Heart left ventricle (tissue), 16 donors: ENCODE measurements around the gene FZD10. TPM values are rescaled to one million over a fixed set of nuclear protein-coding genes. Genes with fewer than 3 reads are reported as not detected.

Source experiments
- ATAC-seq, 4 donors: fragments of 200-7000 bp; cut with Tn5 transposase; one replicate each; pipeline ENCODE4 v1.9.1; 2020 to 2022; ENCODE audit warnings: moderate library complexity in 4 of 4, mild to moderate bottlenecking in 3 of 4, moderate number of reproducible peaks in 1 of 4
- DNase-seq, 5 donors: peaks; one replicate each; pipeline ENCODE4 v3.0.0-alpha.2; 2020
- H3K27ac ChIP-seq, 12 donors: fragments of 200-600 bp; sonication (generic) in 4 of 12; one replicate each; pipeline versions ENCODE4 v1.5.0 to v1.8.0; 2016 to 2022; ENCODE audit warnings: mild to moderate bottlenecking in 2 of 12
- H3K27me3 ChIP-seq, 9 donors: fragments of 200-600 bp; sonication (generic) in 2 of 9; one replicate each; pipeline versions ENCODE4 v1.5.1 to v1.8.0; 2016 to 2022; ENCODE audit warnings: mild to moderate bottlenecking in 3 of 9
- H3K36me3 ChIP-seq, 9 donors: fragments of 200-600 bp; sonication (generic) in 2 of 9; one replicate each; pipeline versions ENCODE4 v1.5.0 to v1.8.0; 2018 to 2022; ENCODE audit warnings: mild to moderate bottlenecking in 2 of 9
- H3K4me1 ChIP-seq, 12 donors: fragments of 200-600 bp; sonication (generic) in 4 of 12; one replicate each; pipeline versions ENCODE4 v1.5.0 to v1.8.0; 2016 to 2022; ENCODE audit warnings: mild to moderate bottlenecking in 3 of 12
- H3K4me3 ChIP-seq, 12 donors: fragments of 200-600 bp; sonication (generic) in 4 of 12; one replicate each; pipeline versions ENCODE4 v1.5.0 to v1.8.0; 2017 to 2022; ENCODE audit warnings: mild to moderate bottlenecking in 9 of 12, moderate library complexity in 4 of 12
- H3K9me3 ChIP-seq, 12 donors: fragments of 200-600 bp; sonication (generic) in 4 of 12; one replicate each; pipeline versions ENCODE4 v1.5.0 to v1.8.0; 2016 to 2022; ENCODE audit warnings: mild to moderate bottlenecking in 1 of 12
- CTCF ChIP-seq, 12 donors: fragments of 200-600 bp; sonication (generic) in 4 of 12; IDR thresholded peaks; one replicate each; pipeline versions ENCODE4 v1.5.0 to v1.8.0; 2018 to 2022; ENCODE audit warnings: antibody characterized with exemption in 12 of 12, mild to moderate bottlenecking in 5 of 12
- POLR2A ChIP-seq, 2 donors: fragments of 450-650 bp; IDR thresholded peaks; one replicate each; pipeline ENCODE4 v1.6.1; 2017; ENCODE audit warnings: antibody characterized with exemption in 2 of 2, mild to moderate bottlenecking in 2 of 2, moderate library complexity in 2 of 2
- whole genome bisulfite sequencing, 4 donors: extraction: QIAGEN DNeasy Blood & Tissue Kit in 2 of 4; methylation state at CpG; one replicate each; pipeline versions ENCODE4 v1.1.5 to v1.1.7; 2013 to 2018; 5-methylcytosine and 5-hydroxymethylcytosine counted together
- intact Hi-C, 10 donors: fragments of 100-400 bp; cut with DNase I; formaldehyde crosslinking; loops; one replicate each; pipeline versions ENCODE4 v1.11.1 to v1.14.2; 2022
- polyA plus RNA-seq, 2 donors: library from polyadenylated mRNA; stranded (reverse); fragments of 200-250 nt; gene quantifications; one replicate each; pipeline ENCODE4 v1.2.3, GENCODE V29; 2013
- total RNA-seq, 9 donors: library from RNA; depleted of rRNA in 2 of 9; stranded (reverse); fragments of >200 nt in 2 of 9; fragmentation: NEBNext Ultra II Directional in 3 of 9; extraction: Animal tissue kit (Norgen Biotek cat#: 25700) in 3 of 9; gene quantifications; one replicate each; pipeline versions ENCODE4 v1.1.0 to v1.2.4, GENCODE V29; 2016 to 2023
- donor health status: ischemic (EF 13 %, LVEDD 7.1; RV severe dilation, severe dysfunction).
- donor health status: healthy with polysubstance abuse.
- donor health status: DM: no; HTN: yes; CAD: no.
- donor health status: DM: no; HTN: no; CAD: no.
- donor health status: ischemic (EF 25% LVEDD 6.9; RV normal size, moderate dysfunction).
- donor health status: ischemic (EF 25% LVEDD 5.7; RV mildly dilated, moderate dysfunction).
- donor health status: healthy.
- donor health status: DM: yes; HTN: yes; CAD: no.
- donor health status: ischemic (EF 35%, LVEDD 5.7; RV mildly dilated, moderate dysfunction).
- donor health status: nonischemic (EF 11% LVEDD 7.7; RV severe dilation, severe dysfunction).
- donor health status: DM: yes; HTN: yes; CAD: no.
- donor health status: PGD.
- donor health status: ischemic (EF 29% LVEDD 5.4; RV normal size, mild dysfunction).
- donor health status: nonischemic (EF 23%, LVEDD 6.1; RV moderate dilation, normal function).

FZD10 gene
- total and polyA plus RNA-seq, 11 donors = 0.06 to 0.23 (median 0.10) TPM; not detected in 3

GRCh38 chr12:130157998-130158753 is 4.1 kb upstream of the FZD10 start:
- Histone ChIP-seq H3K27ac (no peak overlapping the region), H3K27me3 (peaks cover 39 to 85% (median 62%) of the 10 kb centered on the region in 9 donors), H3K4me3 (no peak overlapping the region), H3K4me1 (peaks cover 0 to 28% (median 9%) of the 10 kb centered on the region in 12 donors), H3K9me3 (no peaks in the 10 kb centered on the region), H3K36me3 (no peaks in the 10 kb centered on the region)
- 20 to 29% (median 24%) methylated on average over 15 of the region's 15 CpGs for WGBS, 4 donors
- intact Hi-C loops = no loop called here
- ATAC-seq (no peak), DNase-seq (no peak)
- TF ChIP-seq POLR2A (IDR thresholded peaks at IDR 0.05) (no peak), CTCF (IDR thresholded peaks at IDR 0.05) (no peak)

- Histone ChIP-seq H3K27me3 (peaks cover 44 to 90% (median 67%) of the 10 kb centered on the region in 9 donors), H3K36me3 (no peaks in the 10 kb centered on the region), H3K4me3 (no peak overlapping the region), H3K4me1 (peaks cover 0 to 34% (median 9%) of the 10 kb centered on the region in 12 donors), H3K9me3 (no peaks in the 10 kb centered on the region), H3K27ac (no peak overlapping the region)
- WGBS, 4 donors = 29 to 50% (median 39%) methylated on average over 7 of the region's 7 CpGs
- DNase-seq (no peak), ATAC-seq (no peak)
- intact Hi-C loops = no loop called here
- TF ChIP-seq CTCF (IDR thresholded peaks at IDR 0.05) (no peak), POLR2A (IDR thresholded peaks at IDR 0.05) (no peak)
Measured at GRCh38 chr12:130158754-130159059, 3.6 kb upstream of the FZD10 start.

- H3K4me1 ChIP-seq = peaks cover 0 to 37% (median 9%) of the 10 kb centered on the region in 12 donors
- WGBS, 4 donors = 7 to 16% (median 12%) methylated on average over 7 of the region's 7 CpGs
- no peaks in the 10 kb centered on the region for H3K36me3 ChIP-seq
- H3K9me3 ChIP-seq = no peaks in the 10 kb centered on the region
- peak overlapping the region in 4 of 12 donors; percentile 51 to 59 (median 56) for H3K4me3 ChIP-seq
- TF ChIP-seq CTCF (IDR thresholded peaks at IDR 0.05) (no peak), POLR2A (IDR thresholded peaks at IDR 0.05) (no peak)
- DNase-seq = no peak
- intact Hi-C loops = no loop called here
- no peak for ATAC-seq
- H3K27me3 ChIP-seq = peaks cover 46 to 93% (median 74%) of the 10 kb centered on the region in 9 donors
- peak overlapping the region in 1 of 12 donors; percentile 24 for H3K27ac ChIP-seq
Measured at GRCh38 chr12:130160306-130160705, 2.0 kb upstream of the FZD10 start.

GRCh38 chr12:130160711-130161231 is 1.5 kb upstream of the FZD10 start:
- peak overlapping the region in 1 of 12 donors; percentile 24 for H3K27ac ChIP-seq
- H3K36me3 ChIP-seq = no peaks in the 10 kb centered on the region
- intact Hi-C loops = no loop called here
- H3K27me3 ChIP-seq = peaks cover 46 to 95% (median 78%) of the 10 kb centered on the region in 9 donors
- 0 to 2% (median 2%) methylated on average over 4 to 44 of the region's 44 CpGs for WGBS, 4 donors
- TF ChIP-seq CTCF (IDR thresholded peaks at IDR 0.05) (no peak), POLR2A (IDR thresholded peaks at IDR 0.05) (no peak)
- DNase-seq = no peak
- peak overlapping the region in 8 of 12 donors; percentile 20 to 59 (median 50) for H3K4me3 ChIP-seq
- no peaks in the 10 kb centered on the region for H3K9me3 ChIP-seq
- H3K4me1 ChIP-seq = peaks cover 0 to 37% (median 9%) of the 10 kb centered on the region in 12 donors
- ATAC-seq = no peak
